ENCODE data around the gene ZFY.

Gene ZFY

DNA sequence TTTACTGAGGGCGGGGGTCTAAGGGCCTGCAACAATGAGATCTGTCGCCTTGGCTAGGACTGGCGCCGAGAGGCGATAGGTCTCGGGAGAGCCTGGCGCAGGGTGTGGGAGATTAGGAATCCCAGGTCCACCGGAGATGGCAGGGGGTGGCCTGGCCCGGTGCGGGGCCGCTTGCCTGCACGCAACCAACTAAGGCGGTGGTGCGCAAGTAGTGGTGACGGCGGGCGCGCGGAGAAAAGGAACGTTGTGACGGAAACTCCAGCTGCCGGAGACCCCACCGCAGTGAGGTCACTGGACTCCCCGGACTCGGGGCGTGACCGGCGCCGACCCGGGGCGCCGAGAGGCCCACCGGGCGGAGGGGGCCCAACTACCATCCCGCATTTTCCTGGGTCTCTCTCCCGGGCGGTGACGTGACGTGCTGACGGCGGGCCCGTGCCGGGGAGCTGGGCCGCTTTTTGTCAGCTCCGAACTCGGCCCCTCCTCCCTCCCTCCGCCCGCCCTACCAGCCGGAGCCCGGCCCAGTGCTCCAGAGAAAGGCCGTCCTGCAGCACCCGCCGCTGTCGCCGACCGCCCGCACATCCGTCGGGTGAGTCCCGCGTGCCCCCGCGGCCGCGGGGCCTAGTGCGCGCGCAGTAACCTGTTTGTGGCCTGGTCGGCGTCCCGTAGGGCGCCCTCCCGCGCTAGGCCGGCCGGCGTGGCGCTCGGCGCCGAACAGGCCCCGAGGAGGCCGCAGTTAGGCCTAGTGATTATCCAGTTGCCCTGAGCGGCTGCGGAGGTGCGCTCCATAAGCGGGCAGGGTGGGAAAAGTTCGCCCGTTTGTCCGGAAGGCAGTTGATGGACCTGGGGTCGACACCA is at the start of gene ZFY:
Gene ZFY (plus strand): TSS at position 521 of the 855 bp plus-strand sequence. CDS start 18,556 bp downstream, outside the sequence.
- no peak for DNase-seq (ENCODE audit: low read depth)

DNA sequence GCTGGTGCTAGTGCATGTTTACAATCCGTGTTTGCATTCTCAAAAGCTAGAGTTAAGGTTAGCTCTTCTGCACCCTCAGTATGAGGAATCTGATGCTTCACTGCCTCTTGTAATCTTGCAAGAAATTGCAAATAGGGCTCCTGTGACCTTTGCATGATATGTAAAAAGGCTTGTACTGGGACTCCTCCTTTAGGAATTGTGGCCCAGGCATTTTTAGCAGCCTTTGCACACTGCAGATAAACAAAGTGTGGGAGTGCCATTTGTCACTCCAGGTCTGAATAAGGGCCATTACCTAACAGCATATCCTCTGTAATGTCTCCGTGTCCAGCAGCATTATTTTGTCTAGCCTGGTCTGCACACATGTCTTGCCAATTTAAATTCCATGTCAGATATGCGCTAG is 49.3 kb upstream of the ZFY start:
- DNase-seq (ENCODE audit: low read depth): no peak

- no peak for DNase-seq (ENCODE audit: low read depth)
Measured at GRCh38 chrY:2887386-2887785, 47.8 kb upstream of the ZFY start.

DNA sequence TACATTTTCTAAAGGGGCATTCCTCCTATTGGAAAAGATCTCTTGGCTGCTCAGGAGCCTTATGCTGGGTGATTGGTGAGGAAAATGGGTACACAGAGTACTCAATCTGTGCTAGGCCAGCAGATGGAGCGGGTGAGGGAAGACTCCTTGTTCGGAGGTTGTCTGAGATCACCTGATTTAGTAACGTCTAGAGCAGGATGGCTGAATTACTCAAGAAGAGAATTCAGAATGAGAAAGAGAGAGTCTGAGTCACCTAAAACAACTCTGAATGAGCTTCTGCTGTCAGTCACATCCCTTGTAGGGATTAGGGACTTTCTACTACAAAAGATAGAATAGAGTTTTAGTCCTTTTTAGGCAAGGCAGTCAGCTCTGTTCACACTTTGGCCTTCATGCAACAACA is 47.2 kb upstream of the ZFY start:
- DNase-seq (ENCODE audit: low read depth): no peak

DNA sequence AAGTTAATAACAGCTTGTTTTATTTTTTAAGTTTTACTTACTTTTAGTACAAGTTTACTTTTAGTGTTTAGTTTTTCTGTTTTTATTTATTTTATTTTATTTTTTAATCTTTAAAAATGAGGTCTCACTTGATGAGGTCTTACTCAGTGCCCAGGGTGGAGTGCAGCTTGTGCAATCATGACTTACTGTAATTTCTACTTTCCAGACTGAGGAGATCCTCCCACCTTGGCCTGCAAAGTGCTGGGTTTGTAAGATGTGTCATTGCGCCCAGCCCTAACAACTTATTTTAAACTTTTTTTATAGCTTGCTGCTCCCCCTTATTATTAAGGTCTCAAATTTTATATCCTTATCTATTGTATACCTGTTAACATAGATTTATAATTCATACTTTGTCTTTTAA is 41.7 kb upstream of the ZFY start:
- no peak for DNase-seq (ENCODE audit: low read depth)

GRCh38 chrY:2896050-2896449 is 39.1 kb upstream of the ZFY start:
- DNase-seq (ENCODE audit: low read depth): no peak

- DNase-seq (ENCODE audit: low read depth): no peak
Measured at GRCh38 chrY:2907356-2907755, 27.8 kb upstream of the ZFY start.

GRCh38 chrY:2913066-2913815 is 21.9 kb upstream of the ZFY start:
- no peak for DNase-seq (ENCODE audit: low read depth)

GRCh38 chrY:2934078-2934477 is 1.1 kb upstream of the ZFY start:
- DNase-seq (ENCODE audit: low read depth): no peak

GRCh38 chrY:2935716-2936435 is 695 bp downstream of the ZFY start:
- peak; percentile 35 for DNase-seq (ENCODE audit: low read depth)

- DNase-seq (ENCODE audit: low read depth): no peak
Measured at GRCh38 chrY:2936436-2936750, 1.2 kb downstream of the ZFY start.

DNA sequence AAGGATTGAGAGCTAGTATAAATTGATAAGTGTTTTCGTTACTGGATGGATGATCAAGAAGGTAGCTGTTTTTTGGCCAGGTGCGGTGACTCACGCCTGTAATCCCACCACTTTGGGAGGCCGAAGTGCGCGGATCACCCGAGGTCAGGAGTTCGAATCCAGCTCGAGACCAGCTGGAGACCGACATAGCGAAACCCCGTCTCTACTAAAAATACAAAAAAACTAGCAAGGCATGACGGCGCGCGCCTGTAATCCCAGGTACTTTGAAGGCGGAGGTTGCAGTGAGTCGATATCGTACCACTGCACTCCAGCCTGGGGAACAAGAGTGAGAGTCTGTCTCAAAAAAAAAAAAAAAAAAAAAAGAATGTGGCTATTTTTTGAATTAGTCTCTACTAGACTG is 2.0 kb downstream of the ZFY start:
- DNase-seq (ENCODE audit: low read depth): no peak

GRCh38 chrY:2949590-2950252 is 14.5 kb downstream of the ZFY start:
- DNase-seq (ENCODE audit: low read depth): no peak

DNA sequence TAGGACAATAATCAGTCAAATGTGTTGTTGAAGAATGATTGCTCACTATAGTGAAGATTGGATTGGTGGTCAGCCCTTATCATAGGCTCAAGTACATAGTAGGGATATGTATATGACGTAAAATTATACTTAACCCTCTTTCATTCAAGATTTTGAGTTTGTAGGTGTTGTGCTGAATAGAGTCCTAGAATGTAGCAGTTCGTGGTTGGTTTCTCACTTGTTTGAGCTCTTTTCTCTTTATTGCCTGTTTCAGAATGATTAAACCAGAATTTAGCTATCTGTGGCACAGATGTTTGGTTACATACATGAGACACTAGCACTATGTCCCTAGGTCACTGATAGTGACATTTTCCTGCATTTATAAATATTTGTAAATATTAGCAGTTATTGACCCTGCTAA is 15.5 kb downstream of the ZFY start:
- no peak for DNase-seq (ENCODE audit: low read depth)

- DNase-seq (ENCODE audit: low read depth): no peak
Measured at GRCh38 chrY:2952912-2953311, 17.7 kb downstream of the ZFY start.

DNA sequence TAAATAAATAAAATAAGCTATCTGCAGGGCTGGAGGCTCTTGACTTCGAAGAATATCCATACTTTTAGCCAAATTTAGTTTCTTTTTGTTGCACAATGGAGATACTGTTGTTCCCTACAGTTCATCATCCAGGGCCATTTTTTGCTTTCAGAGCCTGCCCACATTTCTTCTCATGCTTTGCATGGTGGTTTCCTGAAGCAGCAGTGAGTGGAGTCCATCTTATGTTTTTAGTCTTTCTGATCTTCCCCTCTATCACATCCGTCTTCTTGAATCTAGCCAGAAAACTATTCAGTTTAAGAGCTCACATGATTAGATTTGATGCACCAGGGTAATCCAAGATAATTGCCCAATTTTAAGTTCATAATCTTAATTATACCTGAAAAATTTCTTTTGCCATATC is 19.6 kb downstream of the ZFY start:
- no peak for DNase-seq (ENCODE audit: low read depth)

DNA sequence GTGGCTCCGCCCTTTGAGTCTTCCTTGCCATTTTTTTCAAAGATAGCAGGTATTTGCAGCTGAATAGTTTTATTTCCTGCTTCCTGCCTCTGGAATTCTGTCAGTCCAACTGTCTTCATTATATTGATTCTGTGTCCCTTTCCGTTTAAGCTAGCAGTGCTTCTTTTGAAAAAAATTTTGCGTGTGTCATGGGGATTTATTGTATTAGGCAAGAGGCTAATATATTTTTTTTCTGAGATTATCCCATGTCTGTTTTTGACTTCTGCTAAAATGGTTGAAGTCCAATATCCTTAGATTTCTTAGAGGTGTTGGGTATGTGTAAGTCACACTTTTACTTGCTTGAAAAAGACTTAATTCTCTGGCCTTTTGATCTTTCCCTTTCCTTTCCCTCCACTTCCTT is 20.4 kb downstream of the ZFY start:
- DNase-seq (ENCODE audit: low read depth): no peak

GRCh38 chrY:2962061-2962460 is 26.9 kb downstream of the ZFY start:
- DNase-seq (ENCODE audit: low read depth): no peak

DNA sequence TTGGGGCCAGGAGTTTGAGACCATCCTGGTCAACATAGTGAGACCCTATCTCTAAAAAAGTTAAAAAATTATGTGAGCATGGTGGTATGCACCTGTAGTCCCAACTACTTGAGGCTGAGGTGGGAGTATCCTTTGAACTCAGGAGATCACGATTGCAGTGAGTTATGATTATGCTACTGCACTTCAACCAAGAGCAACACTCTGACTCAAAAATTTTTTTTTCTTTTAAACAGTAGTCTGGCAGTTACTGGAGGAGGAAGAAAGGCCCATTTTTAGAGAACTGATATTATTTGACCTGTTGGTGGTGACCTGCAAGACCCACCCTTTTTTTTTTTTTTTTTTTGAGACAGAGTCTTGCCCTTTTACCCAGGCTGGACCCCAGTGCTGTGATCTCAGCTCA is 29.6 kb downstream of the ZFY start:
- no peak for DNase-seq (ENCODE audit: low read depth)

- no peak for DNase-seq (ENCODE audit: low read depth)
Measured at GRCh38 chrY:2965629-2966028, 30.4 kb downstream of the ZFY start.

- DNase-seq (ENCODE audit: low read depth): no peak
Measured at GRCh38 chrY:2969561-2969960, 34.4 kb downstream of the ZFY start.

DNA sequence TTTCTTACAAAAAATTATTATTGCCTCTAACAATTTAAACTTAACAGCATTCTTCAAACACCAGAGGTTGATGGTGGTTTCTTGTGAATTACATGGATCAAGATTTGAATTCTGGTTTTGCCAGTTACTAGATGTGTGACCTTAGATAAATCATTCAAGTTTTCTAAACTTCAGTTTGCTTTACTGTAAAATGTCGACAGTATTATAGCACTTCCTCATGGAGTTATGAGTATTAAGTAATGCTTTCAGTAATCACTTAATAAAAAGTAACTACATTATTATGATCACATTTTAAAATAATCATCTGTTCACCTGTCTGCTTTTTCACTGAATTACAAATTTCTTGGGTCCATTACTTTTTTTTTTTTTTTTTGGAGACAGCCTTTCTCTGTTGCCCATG is 37.5 kb downstream of the ZFY start:
- no peak for DNase-seq (ENCODE audit: low read depth)
